Measurements from ENCODE around the gene FAM83C. TPM values are rescaled to one million over a fixed set of nuclear protein-coding genes. Genes with fewer than 3 reads are reported as not detected.
"Not testable (repeated sequence)": the region's sequence is repeated elsewhere in the genome, so short reads cannot be mapped to it uniquely, and the experiment has no call there.

Gene FAM83C
- polyA plus RNA-seq, 1 of the 3 experiments (the other 2 are of a cell fraction) = not detected

GRCh38 chr20:35316086-35316485 is 23.9 kb upstream of the FAM83C start:
- Histone ChIP-seq H3K27me3 (ENCODE audit: insufficient read depth) (no peaks in the 10 kb centered on the region), H3F3A (replicated peaks; ENCODE audit: insufficient read depth) (peaks cover 46% of the 10 kb centered on the region), H3K36me3 (replicated peaks in 1 of 2; ENCODE audit: control insufficient read depth in 1 of 2, insufficient read depth in 2 of 2, low read length in 1 of 2) (no peaks in the 10 kb centered on the region), H3K9ac (no peak overlapping the region), H3K4me1 (ENCODE audit: control insufficient read depth in 1 of 2, insufficient read depth in 2 of 2, low read depth in 1 of 2, low read length in 1 of 2) (peaks cover 10 to 50% of the 10 kb centered on the region in 2 experiments), H3K9me3 (no peaks in the 10 kb centered on the region), H3K4me3 (ENCODE audit: low read depth in 2 of 2, low read length in 1 of 2) (no peak overlapping the region), H4K20me1 (ENCODE audit: insufficient read depth) (no peaks in the 10 kb centered on the region), H3K4me2 (no peak overlapping the region), H3K27ac (ENCODE audit: low read depth in 2 of 2, low read length in 1 of 2) (no peak overlapping the region), H3K79me2 (ENCODE audit: insufficient read depth) (no peaks in the 10 kb centered on the region), H2AFZ (ENCODE audit: low read depth) (no peak overlapping the region), H3K9me2 (no peaks in the 10 kb centered on the region)
- POLR2A ChIA-PET = no interaction called here
- DNase-seq = no peak
- CTCF ChIA-PET = no interaction called here
- 100% methylated on average over 2 of the region's 2 CpGs for whole genome bisulfite sequencing (ENCODE audit: low lambda C conversion rate)
- TF ChIP-seq FOXM1 (IDR thresholded peaks at IDR 0.05; ENCODE audit: low read depth) (no peak), RFX5 (IDR thresholded peaks at IDR 0.05; ENCODE audit: low read length) (no peak), PBX3 (IDR thresholded peaks at IDR 0.05) (no peak), TEAD4 (IDR thresholded peaks at IDR 0.05; ENCODE audit: borderline replicate concordance, insufficient read depth) (no peak), YY1 (IDR thresholded peaks at IDR 0.05; ENCODE audit: low read depth) (no peak), NFIC (IDR thresholded peaks at IDR 0.05; ENCODE audit: borderline replicate concordance) (no peak), USF2 (IDR thresholded peaks at IDR 0.05; ENCODE audit: borderline replicate concordance, low read depth, low read length) (no peak), CTCF (IDR thresholded peaks at IDR 0.05) (no peak), NRF1 (IDR thresholded peaks at IDR 0.05; ENCODE audit: low read depth, low read length) (no peak), RCOR1 (IDR thresholded peaks at IDR 0.05; ENCODE audit: low read length) (no peak), GABPA (IDR thresholded peaks at IDR 0.05; ENCODE audit: low read depth) (no peak), ZBTB33 (IDR thresholded peaks at IDR 0.05; ENCODE audit: borderline replicate concordance, low read depth) (no peak), CHD2 (IDR thresholded peaks at IDR 0.05; ENCODE audit: low read length, partially characterized antibody) (no peak), JUND (IDR thresholded peaks at IDR 0.05) (no peak)

GRCh38 chr20:35315632-35316020 is 23.4 kb upstream of the FAM83C start:
- 97% methylated on average over 6 of the region's 7 CpGs for WGBS (ENCODE audit: low lambda C conversion rate)
- H3K79me2 ChIP-seq (ENCODE audit: insufficient read depth); H4K20me1 ChIP-seq (ENCODE audit: insufficient read depth); H3K9me3 ChIP-seq; H3K27ac ChIP-seq (ENCODE audit: low read depth in 2 of 2, low read length in 1 of 2); POLR2A ChIA-PET; H3K27me3 ChIP-seq (ENCODE audit: insufficient read depth); DNase-seq; H3K4me3 ChIP-seq (ENCODE audit: low read depth in 2 of 2, low read length in 1 of 2); H2AFZ ChIP-seq (ENCODE audit: low read depth); H3K9ac ChIP-seq; H3K4me2 ChIP-seq; H3K9me2 ChIP-seq; H3K36me3 ChIP-seq (replicated peaks in 1 of 2; ENCODE audit: control insufficient read depth in 1 of 2, insufficient read depth in 2 of 2, low read length in 1 of 2): not testable (repeated sequence)
- CTCF ChIA-PET = interaction anchor here (1.2 kb wide), 1 partner anchor 132 kb away, joined by 5 read pairs; no protein-coding TSS in a partner anchor
- Histone ChIP-seq H3K4me1 (ENCODE audit: control insufficient read depth in 1 of 2, insufficient read depth in 2 of 2, low read depth in 1 of 2, low read length in 1 of 2) (peaks cover 10 to 45% of the 10 kb centered on the region in 2 experiments), H3F3A (replicated peaks; ENCODE audit: insufficient read depth) (peaks cover 46% of the 10 kb centered on the region)

All from SK-N-SH (cell line).